ENCODE measurements around the gene TRIM62.

DNA sequence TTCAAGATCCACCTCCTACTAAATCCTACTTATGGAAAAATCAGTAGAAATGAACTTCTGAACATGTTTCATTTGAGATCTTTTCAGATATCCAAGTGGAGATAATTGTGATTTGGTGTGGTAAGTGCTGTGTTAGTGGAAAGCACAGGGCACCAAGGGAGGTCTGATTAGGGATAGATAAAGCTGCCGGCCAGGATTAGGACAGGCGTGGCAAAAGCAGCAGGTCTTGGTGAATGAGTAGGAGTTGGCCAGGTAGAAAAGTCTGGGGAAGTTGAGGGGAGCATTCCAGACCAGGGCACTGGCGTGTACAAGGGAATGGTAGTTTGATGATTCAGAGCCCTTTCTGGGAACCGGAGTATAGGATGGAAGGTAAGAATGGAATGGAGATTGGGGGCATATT is 53.1 kb downstream of the TRIM62 start:
- TF ChIP-seq, protein P1, sequence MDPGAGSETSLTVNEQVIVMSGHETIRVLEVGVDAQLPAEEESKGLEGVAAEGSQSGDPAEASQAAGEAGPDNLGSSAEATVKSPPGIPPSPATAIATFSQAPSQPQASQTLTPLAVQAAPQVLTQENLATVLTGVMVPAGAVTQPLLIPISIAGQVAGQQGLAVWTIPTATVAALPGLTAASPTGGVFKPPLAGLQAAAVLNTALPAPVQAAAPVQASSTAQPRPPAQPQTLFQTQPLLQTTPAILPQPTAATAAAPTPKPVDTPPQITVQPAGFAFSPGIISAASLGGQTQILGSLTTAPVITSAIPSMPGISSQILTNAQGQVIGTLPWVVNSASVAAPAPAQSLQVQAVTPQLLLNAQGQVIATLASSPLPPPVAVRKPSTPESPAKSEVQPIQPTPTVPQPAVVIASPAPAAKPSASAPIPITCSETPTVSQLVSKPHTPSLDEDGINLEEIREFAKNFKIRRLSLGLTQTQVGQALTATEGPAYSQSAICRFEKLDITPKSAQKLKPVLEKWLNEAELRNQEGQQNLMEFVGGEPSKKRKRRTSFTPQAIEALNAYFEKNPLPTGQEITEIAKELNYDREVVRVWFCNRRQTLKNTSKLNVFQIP (CRISPR knock-in tag; IDR thresholded peaks at IDR 0.05; ENCODE audit: borderline replicate concordance, low read depth), result no peak
- no peak for TF ChIP-seq PPARA (CRISPR knock-in tag; IDR thresholded peaks at IDR 0.05; ENCODE audit: borderline replicate concordance)
- TF ChIP-seq ZNF565 (CRISPR knock-in tag; conservative IDR thresholded peaks at IDR 0.05; ENCODE audit: low read depth), result no peak
- no peak for TF ChIP-seq CSRNP3 (CRISPR knock-in tag; IDR thresholded peaks at IDR 0.05)
- TF ChIP-seq PATZ1 (CRISPR knock-in tag; IDR thresholded peaks at IDR 0.05; ENCODE audit: borderline replicate concordance), result no peak
- TF ChIP-seq ZNF8 (CRISPR knock-in tag; IDR thresholded peaks at IDR 0.05), result no peak
- no peak for TF ChIP-seq CSDC2 (CRISPR knock-in tag; IDR thresholded peaks at IDR 0.05)
- no peak for TF ChIP-seq RARB (CRISPR knock-in tag; IDR thresholded peaks at IDR 0.05)
